ENCODE measurements around the gene ZNF710.
"Not testable (repeated sequence)": the region's sequence is repeated elsewhere in the genome, so short reads cannot be mapped to it uniquely, and the experiment has no call there.

ZNF710 gene

DNA sequence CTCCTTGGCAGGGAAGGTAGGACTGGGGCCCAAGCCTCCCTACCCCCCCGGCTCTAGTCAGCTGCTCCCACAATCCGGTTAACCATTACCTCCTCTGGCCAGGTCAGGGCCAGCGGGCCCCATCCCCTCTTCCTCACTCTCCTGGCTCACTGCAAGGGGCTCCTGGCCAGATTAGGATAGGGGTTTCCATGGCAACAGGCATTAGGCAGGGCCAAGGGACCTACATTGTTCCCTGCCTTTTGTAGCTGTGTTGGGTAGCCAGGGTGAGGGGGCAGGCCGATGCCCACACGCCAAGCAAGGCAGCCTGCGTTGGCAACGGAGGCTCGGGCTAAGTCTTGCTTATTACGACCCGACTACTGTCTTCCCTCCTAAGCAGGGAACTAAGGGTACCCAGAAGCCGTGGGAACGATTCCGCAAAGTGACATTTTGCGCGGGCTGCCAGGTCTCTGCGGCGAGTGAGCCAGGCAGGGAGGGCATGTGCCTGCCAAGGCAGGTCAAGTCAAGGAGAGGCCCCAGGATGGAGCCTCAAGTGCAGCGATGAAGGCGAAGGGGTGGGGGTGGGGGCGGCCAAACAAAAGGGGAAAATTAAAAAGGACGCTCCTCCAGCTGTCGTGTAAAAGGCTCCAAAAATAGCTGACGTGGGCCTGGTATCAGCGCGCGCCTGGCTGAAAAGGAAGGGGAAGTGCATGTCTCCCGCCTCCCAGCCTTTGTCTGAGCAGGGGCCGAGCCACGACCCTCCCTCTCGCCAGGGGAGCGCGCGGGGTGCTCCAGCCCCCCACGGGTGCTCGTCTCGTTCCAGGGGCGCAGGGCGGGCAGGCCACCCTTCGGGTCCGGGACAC, 100.2 kb downstream of the ZNF710 start:
- DNase-seq (ENCODE audit: low read depth in 1 of 2, low spot score in 1 of 2): no peak

DNA sequence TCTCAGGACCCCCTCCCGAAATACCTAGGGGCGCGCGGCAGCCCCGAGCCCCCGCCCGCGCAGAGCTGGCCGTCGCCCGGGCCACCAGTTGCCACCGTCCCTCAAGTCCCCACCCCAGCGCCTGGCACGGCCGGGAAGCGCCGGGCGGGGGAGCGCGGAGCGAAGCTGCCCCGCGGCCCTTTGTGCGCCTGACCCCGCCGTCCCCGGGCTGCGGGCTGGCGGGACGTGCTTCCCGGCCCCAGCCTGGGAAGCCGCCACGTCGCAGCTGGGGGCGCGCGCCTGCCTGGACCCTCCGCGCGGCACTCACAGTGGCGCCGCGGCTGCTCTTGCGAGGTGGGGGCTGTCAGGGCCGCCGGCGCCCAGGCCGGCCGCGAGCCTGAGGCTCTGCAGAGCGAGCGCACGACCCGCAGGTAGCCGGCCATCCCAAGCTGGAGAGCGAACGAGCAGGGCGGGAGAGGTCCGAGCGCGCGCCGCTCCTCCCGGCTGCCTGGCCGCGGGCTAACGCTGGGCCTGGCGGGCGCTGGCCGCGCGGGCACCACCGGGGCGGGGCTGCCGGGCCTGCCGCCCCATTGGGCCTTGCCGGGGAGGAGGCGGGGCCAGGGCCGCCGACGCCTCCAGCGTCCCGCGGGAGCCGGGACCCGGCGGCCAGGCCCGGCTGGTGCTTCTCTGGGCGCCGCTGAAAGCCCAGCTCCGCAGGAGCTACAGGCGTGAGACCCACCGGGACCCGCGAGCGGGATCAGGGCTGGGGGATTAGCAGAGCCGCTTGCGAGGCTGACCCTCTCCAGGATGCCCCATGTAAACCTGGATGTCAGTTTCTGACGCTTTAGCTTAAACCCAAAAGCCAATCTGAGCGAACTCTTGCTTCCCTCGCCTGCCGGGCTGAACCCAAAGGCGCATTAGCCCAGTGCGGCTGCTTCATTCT, 101.1 kb downstream of the ZNF710 start, which contains the start of gene IDH2:
Gene IDH2, minus strand, starts transcription at position 500 of the 922 bp plus-strand sequence. Its CDS starts 78 bp downstream, at position 422.
- DNase-seq (ENCODE audit: low read depth in 1 of 2, low spot score in 1 of 2): peak; percentile 27 to 59

DNA sequence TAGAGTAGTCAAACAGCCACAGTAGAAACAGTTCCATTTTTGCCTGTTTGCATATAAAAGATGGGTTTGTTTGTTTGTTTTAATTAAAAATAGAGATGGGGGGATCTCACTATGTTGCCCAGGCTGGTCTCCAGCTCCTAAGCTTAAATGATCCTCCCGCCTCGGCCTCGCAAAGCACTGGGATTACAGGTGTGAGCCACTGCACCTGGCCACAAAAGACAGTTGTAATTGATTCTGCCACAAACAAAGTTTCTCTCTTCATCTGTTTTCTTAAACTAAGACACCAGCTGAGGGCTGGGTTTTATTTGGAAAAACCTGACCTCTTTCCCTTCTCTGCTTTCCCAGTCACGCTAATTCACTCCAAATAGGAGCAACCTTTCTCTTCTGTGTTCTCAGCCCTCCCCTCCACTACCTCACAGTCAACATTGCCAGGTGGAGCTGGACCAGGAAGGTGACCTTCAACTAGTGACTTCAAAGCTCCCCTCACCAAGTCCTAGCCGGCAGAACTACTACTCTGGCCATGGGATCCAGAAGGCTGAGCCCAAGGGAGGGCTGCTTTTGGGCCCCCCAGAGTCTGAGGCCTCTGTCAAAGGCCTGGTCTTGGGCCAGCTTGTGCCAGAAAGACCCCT, 102.7 kb downstream of the ZNF710 start:
- no peak for DNase-seq (ENCODE audit: low read depth in 1 of 2, low spot score in 1 of 2)

DNA sequence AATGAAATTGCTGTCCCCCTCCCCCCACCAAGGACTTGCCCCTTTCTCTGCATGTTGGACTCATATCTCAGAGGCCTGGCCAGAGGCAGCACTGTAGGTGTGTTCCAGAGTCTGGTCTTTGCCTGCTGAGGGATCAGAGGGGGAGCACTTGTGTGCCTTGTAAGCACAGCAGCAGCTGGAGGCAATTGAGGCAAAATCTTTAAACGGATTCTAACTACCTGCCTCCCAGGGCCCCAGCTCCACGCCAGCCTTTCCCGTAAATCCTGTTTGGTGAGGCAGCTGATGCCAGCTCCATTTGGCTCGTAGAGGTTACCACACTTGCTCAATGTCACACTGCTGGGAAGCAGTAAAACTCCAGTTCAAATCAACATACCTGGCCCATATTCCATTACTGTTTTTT, 103.4 kb downstream of the ZNF710 start:
- no peak for DNase-seq (ENCODE audit: low read depth in 1 of 2, low spot score in 1 of 2)

DNA sequence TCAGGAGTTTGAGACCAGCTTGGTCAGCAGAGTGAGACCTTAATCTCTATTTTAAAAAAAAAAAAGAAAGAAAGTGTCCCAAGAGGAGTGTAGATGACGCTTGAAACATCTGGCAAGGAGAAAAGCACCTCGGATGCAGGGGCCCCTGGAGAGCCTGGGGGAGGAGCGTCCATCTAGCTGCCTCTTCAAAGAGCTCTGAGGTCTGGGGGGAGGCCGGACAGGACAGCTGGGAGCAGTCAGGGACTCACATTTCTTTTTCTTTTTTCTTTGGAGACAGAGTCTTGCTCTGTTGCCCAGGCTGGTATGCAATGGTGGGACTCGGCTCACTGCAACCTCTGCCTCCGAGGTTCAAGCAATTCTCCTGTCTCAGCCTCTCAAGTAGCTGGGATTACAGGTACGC, 104.4 kb downstream of the ZNF710 start:
- no peak for DNase-seq (ENCODE audit: low read depth in 1 of 2, low spot score in 1 of 2)

DNA sequence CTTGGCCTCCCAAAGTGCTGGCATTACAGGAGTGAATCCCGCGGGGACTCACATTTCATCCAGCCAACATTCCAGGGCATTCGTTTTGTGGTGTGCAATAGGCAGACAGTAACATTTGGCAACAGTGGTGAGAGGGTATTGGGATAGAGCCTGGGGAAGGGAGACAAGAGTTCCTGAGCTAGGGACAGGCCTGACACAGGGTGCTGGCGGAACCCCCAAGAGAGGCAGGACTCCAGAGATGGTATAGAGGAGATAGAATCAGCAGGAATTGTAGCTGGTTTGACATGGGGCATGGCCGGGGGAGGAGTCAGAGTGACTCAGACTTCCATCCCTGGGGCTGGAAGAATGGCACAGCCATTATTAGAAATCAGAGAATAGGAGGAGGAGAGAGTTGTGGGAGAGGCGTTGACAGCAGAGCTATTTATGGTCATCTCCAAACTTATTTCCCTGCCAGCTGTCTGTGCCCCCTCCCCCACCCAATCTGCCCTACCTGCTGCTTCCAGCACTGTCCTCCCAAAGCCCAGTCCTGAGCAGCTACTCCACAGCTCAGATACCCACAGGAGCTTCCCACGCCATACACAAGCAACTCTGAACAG, 105.5 kb downstream of the ZNF710 start:
- no peak for DNase-seq (ENCODE audit: low read depth in 1 of 2, low spot score in 1 of 2)

DNA sequence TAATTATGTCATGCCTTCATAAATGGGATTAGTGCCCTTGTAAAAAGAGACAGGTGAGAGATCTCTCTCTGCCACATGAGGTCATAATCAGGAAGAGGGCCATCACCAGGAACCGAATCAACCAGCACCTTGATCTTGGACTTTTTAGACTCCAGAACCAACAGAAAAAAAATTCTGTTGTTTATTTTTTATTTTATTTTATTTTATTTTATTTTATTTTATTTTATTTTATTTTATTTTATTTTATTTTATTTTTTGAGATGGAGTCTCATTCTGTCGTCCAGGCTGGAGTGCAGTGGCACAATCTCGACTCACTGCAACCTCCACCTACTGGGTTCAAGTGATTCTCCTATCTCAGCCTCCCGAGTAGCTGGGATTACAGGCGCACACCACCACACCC, 106.9 kb downstream of the ZNF710 start:
- DNase-seq (ENCODE audit: low read depth in 1 of 2, low spot score in 1 of 2): not testable (repeated sequence)

DNA sequence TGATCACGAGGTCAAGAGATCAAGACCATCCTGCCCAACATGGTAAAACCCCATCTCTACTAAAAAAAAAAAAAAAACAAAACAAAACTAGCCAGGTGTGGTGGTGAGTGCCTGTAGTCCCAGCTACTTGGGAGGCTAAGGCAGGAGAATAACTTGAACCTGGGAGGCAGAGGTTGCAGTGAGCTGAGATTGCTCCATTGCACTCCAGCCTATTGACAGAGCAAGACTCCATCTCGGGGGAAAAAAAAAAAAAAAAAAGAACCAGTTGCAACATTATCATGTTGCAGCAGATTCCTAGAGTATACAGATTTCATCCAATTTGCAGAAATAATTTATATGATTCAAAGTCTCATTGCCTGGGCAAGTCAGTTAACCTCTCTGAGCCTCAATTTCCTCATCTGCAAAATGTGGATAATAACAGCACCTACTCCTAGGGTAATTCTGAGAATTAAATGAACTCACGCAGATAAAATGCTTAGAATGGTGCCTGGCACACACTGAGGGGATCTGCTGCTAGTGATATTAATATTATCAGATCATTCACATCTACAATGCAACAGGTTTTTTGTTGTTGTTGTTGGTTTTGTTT, 108.1 kb downstream of the ZNF710 start:
- DNase-seq (ENCODE audit: low read depth in 1 of 2, low spot score in 1 of 2): not testable (repeated sequence)

DNA sequence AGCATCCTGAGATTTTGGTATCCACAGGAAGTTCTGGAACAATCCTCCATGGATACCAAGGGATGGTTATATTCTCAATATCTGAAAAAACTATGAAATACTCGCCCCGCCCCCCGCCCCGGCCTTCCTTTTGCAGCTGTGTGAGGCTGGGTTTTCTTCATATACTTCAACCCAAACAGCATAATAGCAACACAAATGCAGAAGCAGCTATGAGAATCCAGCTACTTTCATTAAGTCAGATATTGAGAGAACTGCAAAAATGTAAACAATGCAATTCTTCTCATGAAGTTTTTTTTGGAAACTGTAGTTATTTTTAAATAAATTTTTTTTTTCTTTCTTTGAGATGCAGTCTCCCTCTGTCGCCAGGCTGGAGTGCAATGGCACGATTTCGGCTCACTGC, 112.0 kb downstream of the ZNF710 start:
- no peak for DNase-seq (ENCODE audit: low read depth in 1 of 2, low spot score in 1 of 2)

DNA sequence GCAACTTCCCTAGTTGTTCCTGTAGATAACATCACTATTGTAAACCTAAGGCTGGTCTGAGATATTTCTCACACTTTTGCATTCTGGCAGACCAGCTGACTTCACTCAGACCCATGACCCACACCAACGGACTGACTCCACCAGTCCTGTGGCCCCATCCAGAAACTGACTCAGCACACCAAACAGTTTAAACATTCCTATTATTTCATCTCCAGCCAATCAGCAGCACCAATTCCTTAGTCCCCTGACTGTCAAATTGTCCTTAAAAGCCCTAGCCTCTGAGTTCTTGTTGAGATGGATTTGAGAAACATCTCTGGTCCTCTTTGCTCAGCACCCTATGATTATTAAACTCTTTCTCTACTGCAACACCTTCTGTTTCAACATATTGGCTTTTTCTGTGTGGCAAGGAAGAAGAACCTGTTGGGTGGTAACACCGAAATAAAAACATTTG, 113.4 kb downstream of the ZNF710 start:
- no peak for DNase-seq (ENCODE audit: low read depth in 1 of 2, low spot score in 1 of 2)

DNA sequence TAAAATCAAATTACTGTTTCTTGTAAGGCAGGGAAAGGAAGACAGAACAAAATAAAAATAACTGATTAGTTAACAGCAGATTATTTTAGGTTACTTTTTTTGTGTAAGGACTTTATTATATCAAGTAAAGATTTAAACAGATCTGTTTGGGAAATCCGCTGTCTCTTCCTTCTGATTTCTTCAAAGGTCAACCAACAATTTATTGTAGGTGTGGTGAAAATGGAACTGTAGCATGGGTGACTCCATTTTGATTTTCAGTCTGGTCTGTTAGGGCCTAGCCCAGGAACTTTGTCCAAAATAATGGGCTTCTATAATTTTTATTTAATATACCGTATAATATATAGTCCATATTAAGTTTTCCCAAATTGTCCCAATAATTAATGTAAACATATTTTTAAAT, 114.7 kb downstream of the ZNF710 start:
- DNase-seq (ENCODE audit: low read depth in 1 of 2, low spot score in 1 of 2): no peak

DNA sequence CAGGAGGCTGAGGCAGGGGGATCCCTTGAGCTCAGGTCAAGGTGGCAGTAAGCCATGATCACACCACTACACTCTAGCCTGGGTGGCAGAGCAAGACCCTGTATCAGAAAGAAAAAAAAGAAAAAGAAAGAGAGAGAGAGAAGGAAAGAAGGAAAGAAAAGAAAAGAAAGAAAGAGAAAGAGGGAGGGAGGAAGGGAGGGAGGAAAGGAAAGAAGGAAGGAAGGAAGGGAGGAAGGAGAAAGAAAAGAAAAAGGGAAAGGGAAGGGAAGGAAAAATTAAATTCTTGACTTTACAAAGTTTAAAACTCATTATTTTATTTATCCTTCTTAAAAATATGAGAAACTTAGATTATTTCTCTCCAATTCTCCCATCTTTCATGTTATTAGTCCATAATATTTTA, 118.2 kb downstream of the ZNF710 start:
- no peak for DNase-seq (ENCODE audit: low read depth in 1 of 2, low spot score in 1 of 2)

DNA sequence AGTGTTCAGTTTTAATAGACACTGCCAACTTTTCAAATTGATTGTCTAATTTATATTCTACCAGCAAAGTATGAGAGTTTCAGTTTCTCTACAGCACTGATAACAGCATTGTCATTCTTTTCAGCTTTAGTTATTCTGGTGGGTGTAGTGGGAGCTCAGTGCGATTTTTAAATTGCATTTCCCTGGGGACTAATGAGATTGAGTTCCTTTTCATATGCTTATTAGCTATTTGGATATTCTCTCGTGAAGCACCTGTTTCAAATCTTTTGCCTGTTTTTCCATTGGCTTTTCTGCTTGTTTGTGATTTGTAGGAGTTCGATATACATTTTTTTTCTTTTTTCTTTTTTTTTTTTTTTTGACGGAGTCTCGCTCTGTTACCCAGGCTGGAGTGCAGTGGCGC, 120.0 kb downstream of the ZNF710 start:
- DNase-seq (ENCODE audit: low read depth in 1 of 2, low spot score in 1 of 2): no peak

DNA sequence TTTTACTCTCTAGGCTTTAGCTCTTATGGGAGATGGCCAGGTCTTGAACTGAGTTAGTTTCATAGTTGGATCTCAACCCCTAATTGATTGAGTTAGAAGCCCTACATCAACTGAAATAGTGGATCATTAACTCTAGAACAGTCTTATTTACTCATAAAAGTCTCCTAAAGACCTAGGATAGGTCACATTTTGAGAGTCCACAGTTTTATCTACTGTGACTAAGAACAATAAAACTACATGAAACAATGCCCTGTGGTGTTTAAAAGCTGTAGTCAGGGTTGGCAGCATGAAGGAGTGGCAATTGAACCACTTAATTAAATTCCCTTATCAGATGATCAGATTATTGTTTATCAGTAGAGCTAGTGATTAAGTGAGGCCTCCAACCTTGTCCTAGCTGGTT, 123.4 kb downstream of the ZNF710 start:
- DNase-seq (ENCODE audit: low read depth in 1 of 2, low spot score in 1 of 2): no peak

DNA sequence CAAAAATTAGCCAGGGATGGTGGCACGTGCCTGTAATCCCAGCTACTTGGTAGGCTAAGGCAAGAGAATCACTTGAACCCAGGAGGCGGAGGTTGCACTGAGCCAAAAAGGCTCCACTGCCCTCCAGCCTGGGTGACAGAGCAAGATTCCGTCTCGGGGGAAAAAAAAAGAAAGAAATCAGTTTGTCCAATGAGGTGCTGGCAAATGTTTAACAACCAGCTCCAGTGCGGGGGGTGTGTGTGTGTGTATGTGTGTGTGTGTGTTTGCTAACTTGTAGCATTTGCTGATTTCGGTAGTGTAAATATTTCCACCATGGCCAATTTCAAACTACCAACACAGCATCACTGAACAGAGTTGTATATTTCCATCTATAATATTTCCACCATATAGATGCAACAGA, 124.9 kb downstream of the ZNF710 start:
- DNase-seq (ENCODE audit: low read depth in 1 of 2, low spot score in 1 of 2): no peak

DNA sequence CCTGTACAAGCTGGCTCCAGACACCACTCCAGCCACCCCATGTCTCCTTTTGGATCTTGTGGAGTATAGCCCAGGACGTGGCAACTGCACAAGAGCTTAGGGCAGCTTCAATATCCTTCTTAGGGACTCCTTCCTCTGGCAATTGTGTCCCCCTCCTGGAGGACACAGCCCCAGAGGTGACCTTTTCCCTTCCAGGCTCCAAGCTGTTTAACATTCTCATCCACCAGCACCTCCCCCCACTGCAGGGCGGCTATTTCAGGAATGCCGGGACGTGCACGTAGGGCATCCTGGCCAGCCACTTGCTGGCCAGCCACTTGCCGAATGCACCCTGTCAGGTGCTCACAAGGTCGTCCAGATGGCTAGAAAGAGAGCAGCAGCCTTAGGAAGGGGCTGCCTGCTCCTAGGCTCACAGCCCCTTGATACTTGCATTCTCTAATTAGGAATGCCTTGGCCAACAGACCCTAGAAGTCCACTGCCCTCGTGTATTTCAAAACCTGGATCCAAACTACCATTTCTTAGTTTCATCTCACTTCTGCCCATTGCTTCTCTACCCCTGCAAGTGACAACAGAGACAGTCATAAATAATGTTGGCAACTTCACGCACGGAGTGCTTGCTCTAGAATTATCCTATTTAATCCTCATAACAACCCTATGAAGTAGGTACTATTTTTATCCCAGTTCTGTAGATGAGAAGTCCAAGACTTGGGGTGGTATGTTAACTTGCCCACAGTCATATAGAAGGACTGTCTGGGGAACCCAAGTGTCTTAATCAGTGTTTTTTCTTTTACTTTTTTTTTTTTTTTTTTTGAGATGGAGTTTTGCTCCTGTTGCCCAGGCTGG, 125.7 kb downstream of the ZNF710 start:
- DNase-seq (ENCODE audit: low read depth in 1 of 2, low spot score in 1 of 2): no peak

DNA sequence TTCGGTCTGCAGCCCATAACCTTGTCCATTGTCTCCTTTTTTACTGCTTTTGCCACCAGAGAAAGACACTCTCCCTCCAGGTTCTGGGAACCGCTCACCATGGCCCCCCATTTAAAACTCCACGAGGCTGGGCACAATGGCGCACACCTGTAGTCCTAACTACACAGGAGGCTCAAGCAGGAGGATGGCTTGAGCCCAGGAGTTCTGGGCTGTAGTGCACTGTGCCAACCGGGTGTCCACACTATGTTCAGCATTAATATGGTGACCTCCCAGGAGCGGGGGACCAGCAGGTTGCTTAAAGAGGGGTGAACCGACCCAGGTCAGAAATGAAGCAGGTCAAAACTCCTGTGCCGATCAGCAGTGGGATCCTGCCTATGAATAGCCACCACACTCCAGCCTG, 129.2 kb downstream of the ZNF710 start:
- no peak for DNase-seq (ENCODE audit: low read depth in 1 of 2, low spot score in 1 of 2)
